HCT116 (cell line): ENCODE measurements around the gene NDC80. TPM values are rescaled to one million over a fixed set of nuclear protein-coding genes. Genes with fewer than 3 reads are reported as not detected.

Experiments
- ATAC-seq: fragments of 200-7000 bp; cut with Tn5 transposase; 2 replicates; pipeline ENCODE4 v1.9.1; 2020; ENCODE audit warnings: mild to moderate bottlenecking, moderate library complexity
- BruUV-seq: library from RNA; stranded (reverse); fragments of 400-500 nt; replicated peaks from 2 replicates; lab custom pipeline; 2021; lab: Mats Ljungman, UMichigan
- CTCF ChIA-PET: fragments of 300-600 bp; sonication (Branson Sonifier 250); formaldehyde crosslinking; loops from one replicate; lab custom pipeline; 2021; ENCODE audit warnings: antibody characterized with exemption; lab: Charles Lee
- POLR2A ChIA-PET: fragments of 300-600, 350-600 bp; sonication (Branson Sonifier 250); formaldehyde crosslinking; loops from one replicate; lab custom pipeline; 2021; ENCODE audit warnings: antibody characterized with exemption; lab: Charles Lee
- RAD21 ChIA-PET, 2 experiments: fragments of 300-600 bp; sonication (Branson Sonifier 250); formaldehyde crosslinking; loops; one replicate each; lab custom pipeline; 2023; ENCODE audit warnings: low total read pairs in 2 of 2; ENCODE audit not compliant: uncharacterized antibody in 2 of 2, unreplicated experiment in 2 of 2, low non-redundant PET in 1 of 2; lab: Charles Lee
- DNase-seq: peaks from one replicate; pipeline ENCODE4 v3.0.0-alpha.2; 2010; ENCODE audit warnings: low read depth, low spot score
- H2AFZ ChIP-seq: fragments of 200-600 bp; shearing (Covaris generic), sonication (generic); 2 replicates; pipeline ENCODE4 v1.6.1; 2017; ENCODE audit warnings: low read depth, mixed run types, mixed read lengths, antibody characterized with exemption, low read length; ENCODE audit not compliant: poor library complexity, severe bottlenecking
- H3K27ac ChIP-seq: 2 replicates; pipeline ENCODE4 v1.5.1; 2012; ENCODE audit warnings: low read depth, low read length
- H3K27me3 ChIP-seq: fragments of 200-600 bp; sonication (generic); 2 replicates; pipeline ENCODE4 v1.6.1; 2016; ENCODE audit warnings: mixed run types, low read length, mixed read lengths; ENCODE audit not compliant: insufficient read depth
- H3K36me3 ChIP-seq, 2 experiments: fragments of 200-500 bp in 1 of 2; fragments of 200-600 bp in 1 of 2; sonication (Bioruptor generic) in 1 of 2; sonication (generic) in 1 of 2; 2 replicates each; pipeline versions ENCODE4 v1.5.1 to v1.6.1; 2014 to 2016; ENCODE audit warnings: low read length in 2 of 2, inconsistent platforms in 1 of 2, mixed read lengths in 1 of 2, mixed run types in 1 of 2; ENCODE audit not compliant: insufficient read depth in 2 of 2, control insufficient read depth in 1 of 2
- H3K4me1 ChIP-seq, 2 experiments: fragments of 200-600 bp in 1 of 2; sonication (generic) in 1 of 2; 2 replicates each; pipeline versions ENCODE4 v1.5.1 to v1.6.1; 2012 to 2017; ENCODE audit warnings: low read length in 2 of 2, inconsistent platforms in 1 of 2, mild to moderate bottlenecking in 1 of 2, mixed read lengths in 1 of 2, mixed run types in 1 of 2, moderate library complexity in 1 of 2; ENCODE audit not compliant: insufficient read depth in 2 of 2, control insufficient read depth in 1 of 2
- H3K4me2 ChIP-seq: fragments of 200-600 bp; sonication (generic); 2 replicates; pipeline ENCODE4 v1.6.1; 2017; ENCODE audit warnings: mixed run types, low read length, mixed read lengths
- H3K4me3 ChIP-seq, 2 experiments: fragments of 200-600 bp in 1 of 2; sonication (generic) in 1 of 2; replicated peaks in 1 of 2; 2 replicates each; pipeline ENCODE4 v1.5.1; 2011 to 2016; ENCODE audit warnings: low read length in 2 of 2, control low read depth in 1 of 2, low read depth in 1 of 2, mild to moderate bottlenecking in 1 of 2, mixed read lengths in 1 of 2, mixed run types in 1 of 2
- H3K79me2 ChIP-seq: fragments of 200-600 bp; sonication (generic); 2 replicates; pipeline ENCODE4 v1.6.1; 2017; ENCODE audit warnings: mild to moderate bottlenecking, mixed run types, low read length, moderate library complexity, mixed read lengths; ENCODE audit not compliant: insufficient read depth
- H3K9ac ChIP-seq: fragments of 200-600 bp; sonication (generic); 2 replicates; pipeline ENCODE4 v1.6.1; 2016; ENCODE audit warnings: low read length, mixed read lengths
- H3K9me2 ChIP-seq: fragments of 200-600 bp; sonication (generic), shearing (Covaris generic); 2 replicates; pipeline ENCODE4 v1.6.1; 2017; ENCODE audit warnings: mixed run types, mild to moderate bottlenecking, moderate library complexity; ENCODE audit not compliant: insufficient read depth
- H3K9me3 ChIP-seq, 2 experiments: fragments of 200-500 bp in 1 of 2; fragments of 200-600 bp in 1 of 2; sonication (Bioruptor generic) in 1 of 2; sonication (generic) in 1 of 2; 2 replicates each; pipeline ENCODE4 v1.6.1; 2014 to 2017; ENCODE audit warnings: low read length in 2 of 2, mixed read lengths in 2 of 2, inconsistent platforms in 1 of 2, low read depth in 1 of 2, mild to moderate bottlenecking in 1 of 2, mixed run types in 1 of 2, moderate library complexity in 1 of 2; ENCODE audit not compliant: control insufficient read depth in 1 of 2, insufficient read depth in 1 of 2
- H4K20me1 ChIP-seq: fragments of 200-600 bp; sonication (generic), shearing (Covaris generic); 2 replicates; pipeline ENCODE4 v1.6.1; 2017; ENCODE audit warnings: mixed run types, mild to moderate bottlenecking, moderate library complexity; ENCODE audit not compliant: insufficient read depth
- CBX3 ChIP-seq: IDR thresholded peaks from 2 replicates; pipeline ENCODE4 v1.6.1; 2012; ENCODE audit warnings: low read depth
- CEBPB ChIP-seq: IDR thresholded peaks from 2 replicates; pipeline ENCODE4 v1.6.1; 2012; ENCODE audit warnings: low read depth
- ELF1 ChIP-seq: IDR thresholded peaks from 2 replicates; pipeline ENCODE4 v1.6.1; 2012; ENCODE audit warnings: low read depth, borderline replicate concordance
- EZH2 ChIP-seq: fragments of 200-600 bp; sonication (generic); IDR thresholded peaks from 2 replicates; pipeline ENCODE4 v1.6.1; 2017; ENCODE audit warnings: antibody characterized with exemption, mixed run types
- FOSL1 ChIP-seq: IDR thresholded peaks from 2 replicates; pipeline ENCODE4 v1.6.1; 2012; ENCODE audit warnings: low read depth
- JUND ChIP-seq: IDR thresholded peaks from 2 replicates; pipeline ENCODE4 v1.6.1; 2012
- POLR2AphosphoS5 ChIP-seq: IDR thresholded peaks from 2 replicates; pipeline ENCODE4 v1.6.1; 2011; ENCODE audit warnings: mild to moderate bottlenecking, low read depth, low read length, moderate library complexity
- TCF7L2 ChIP-seq: IDR thresholded peaks from 2 replicates; pipeline ENCODE4 v1.7.0; 2011; ENCODE audit warnings: borderline replicate concordance, inconsistent platforms; ENCODE audit not compliant: insufficient read depth, insufficient read length; ENCODE audit errors: extremely low read depth
- ZBTB33 ChIP-seq: IDR thresholded peaks from 2 replicates; pipeline ENCODE4 v1.6.1; 2011; ENCODE audit warnings: mild to moderate bottlenecking, low read length, moderate library complexity; ENCODE audit not compliant: insufficient replicate concordance; ENCODE audit errors: extremely low read depth
- ZNF274 ChIP-seq: fragments of 200-500 bp; sonication (Bioruptor generic); IDR thresholded peaks from 2 replicates; pipeline ENCODE4 v1.6.1; 2014; ENCODE audit warnings: mild to moderate bottlenecking, low read depth, low read length, inconsistent platforms
- intact Hi-C: fragments of 100-400 bp; cut with micrococcal nuclease; formaldehyde crosslinking; loops from 2 replicates; pipeline ENCODE4 v1.10.0; 2022
- total RNA-seq: library from RNA; stranded (reverse); gene quantifications from one replicate; pipeline ENCODE4 v1.2.1, GENCODE V29; 2021; ENCODE audit not compliant: unreplicated experiment

Gene NDC80
- total RNA-seq, 1 experiment from 2014 or later = 46.0 TPM

GRCh38 chr18:2551425-2551824 is 19.9 kb upstream of the NDC80 start (continued):
- TF ChIP-seq POLR2AphosphoS5 (no peak), EZH2 (no peak), CEBPB (no peak), CBX3 (no peak), ZNF274 (no peak), TCF7L2 (no peak)

GRCh38 chr18:2554696-2555095 is 16.7 kb upstream of the NDC80 start:
- TF ChIP-seq JUND (no peak), FOSL1 (no peak), ZBTB33 (no peak), ELF1 (no peak)
- no peaks in the 10 kb centered on the region for H3K36me3 ChIP-seq

More at GRCh38 chr18:2554696-2555095, 16.7 kb upstream of the NDC80 start:
- H2AFZ ChIP-seq = no peak overlapping the region
- DNase-seq (no peak), ATAC-seq (no peak)
- no peak overlapping the region for H3K27ac ChIP-seq
- intact Hi-C loops = no loop called here
- H3K4me3 ChIP-seq = no peak overlapping the region
- ChIA-PET POLR2A (interaction anchor here (0.9 kb wide), 1 partner anchor 16 kb away, joined by 3 read pairs; no protein-coding TSS in a partner anchor), RAD21 (no interaction called here), CTCF (no interaction called here)
- no peaks in the 10 kb centered on the region for H3K9me2 ChIP-seq
- no peak overlapping the region for H3K9ac ChIP-seq
- no peaks in the 10 kb centered on the region; the same call in 1 of the 2 replicates for H4K20me1 ChIP-seq
- H3K27me3 ChIP-seq = no peaks in the 10 kb centered on the region
- H3K79me2 ChIP-seq = no peaks in the 10 kb centered on the region
- BruUV-seq = no TSS peak
- no peaks in the 10 kb centered on the region for H3K4me1 ChIP-seq
- H3K4me2 ChIP-seq = no peak overlapping the region
- H3K9me3 ChIP-seq = no peaks in the 10 kb centered on the region
